K562 (cell line): ENCODE results near the gene CRYBG1.

Experiments
- ELK1 ChIP-seq: sonication (generic); formaldehyde crosslinking; IDR thresholded peaks from 2 replicates; pipeline ENCODE4 v1.8.1; 2022; ENCODE audit warnings: missing genetic modification reagents
- EP300 ChIP-seq: IDR thresholded peaks from 2 replicates; pipeline ENCODE4 v1.6.1; 2012; ENCODE audit warnings: low read length, improper control_type of control experiment
- EZH2 ChIP-seq: IDR thresholded peaks from 2 replicates; pipeline ENCODE4 v1.6.1; 2012; ENCODE audit warnings: low read depth, mild to moderate bottlenecking, inconsistent platforms, low read length, borderline replicate concordance
- KDM4B ChIP-seq, 2 experiments: fragments of 450-650 bp in 1 of 2; sonication (generic) in 1 of 2; IDR thresholded peaks; 2 replicates each; pipeline ENCODE4 v1.6.1; 2016 to 2017; ENCODE audit warnings: borderline replicate concordance in 2 of 2, antibody characterized with exemption in 1 of 2, low read depth in 1 of 2, mild to moderate bottlenecking in 1 of 2
- RB1 ChIP-seq: fragments of 450-650 bp; IDR thresholded peaks from 2 replicates; pipeline ENCODE4 v1.6.1; 2017; ENCODE audit warnings: low read depth, mild to moderate bottlenecking
- RNF2 ChIP-seq: sonication (generic); IDR thresholded peaks from 2 replicates; pipeline ENCODE4 v1.6.1; 2016
- TCF7L2 ChIP-seq: fragments of 150-350 bp; IDR thresholded peaks from 2 replicates; pipeline ENCODE4 v1.6.1; 2016; ENCODE audit warnings: low read depth, mild to moderate bottlenecking, low read length, moderate library complexity
- ZNF408 ChIP-seq: fragments of 250-450 bp; sonication (Bioruptor Pico); IDR thresholded peaks from 2 replicates; pipeline ENCODE4 v1.4.0; 2020; ENCODE audit warnings: low read depth, mild to moderate bottlenecking, moderate library complexity

- no peak for TF ChIP-seq TCF7L2
- TF ChIP-seq RNF2: no peak
- no peak for TF ChIP-seq EP300
- no peak for TF ChIP-seq ELK1 (CRISPR knock-in tag)
- no peak for TF ChIP-seq EZH2
- TF ChIP-seq KDM4B (IDR thresholded peaks at IDR 0.05; ENCODE audit: borderline replicate concordance in 2 of 2, low read depth in 1 of 2): no peak
- no peak for TF ChIP-seq RB1
- no peak for TF ChIP-seq ZNF408
These were observed 164.8 kb downstream of the CRYBG1 start for GRCh38 chr6:106525107-106525881.
